Myocyte (in vitro differentiated cells): ENCODE results near the gene RPL29. TPM values are rescaled to one million over a fixed set of nuclear protein-coding genes. Genes with fewer than 3 reads are reported as not detected.

Source experiments
- DNase-seq: peaks from one replicate; pipeline ENCODE4 v3.0.0-alpha.2; 2012; ENCODE audit warnings: low read depth
- total RNA-seq: library from RNA; depleted of rRNA; stranded (reverse); fragments of >200 nt; gene quantifications from 2 replicates; pipeline ENCODE4 v1.2.3, GENCODE V29; 2014

Gene RPL29
- total RNA-seq, 1 donor from 2014 or later = 1,610 TPM

DNA sequence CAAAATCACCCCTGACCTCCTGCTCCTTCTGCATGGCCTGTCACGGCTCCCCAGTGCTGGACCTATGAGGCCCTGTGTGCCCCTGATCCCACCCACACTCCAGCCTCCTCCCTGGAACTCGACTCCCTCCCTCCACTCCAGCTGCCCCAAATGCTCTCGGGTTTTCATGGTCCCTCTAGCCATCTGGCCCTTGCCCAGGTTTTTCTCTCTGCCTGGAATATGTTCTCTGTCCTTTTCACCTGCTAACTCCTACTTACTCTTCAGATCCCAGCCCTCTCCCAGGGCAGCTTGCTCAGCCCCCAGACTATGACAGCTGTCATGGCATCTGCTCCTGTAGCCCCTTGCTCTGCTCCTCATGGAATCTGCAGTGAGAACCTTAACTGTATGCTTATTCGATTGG, 30.3 kb upstream of the RPL29 start:
- DNase-seq = peak; percentile 76

- no peak for DNase-seq
These were observed 29.8 kb upstream of the RPL29 start for GRCh38 chr3:52025453-52025852.

- no peak for DNase-seq
These were observed 29.2 kb upstream of the RPL29 start for GRCh38 chr3:52024765-52025452.

GRCh38 chr3:52023860-52024764, 28.4 kb upstream of the RPL29 start:
- no peak for DNase-seq

DNA sequence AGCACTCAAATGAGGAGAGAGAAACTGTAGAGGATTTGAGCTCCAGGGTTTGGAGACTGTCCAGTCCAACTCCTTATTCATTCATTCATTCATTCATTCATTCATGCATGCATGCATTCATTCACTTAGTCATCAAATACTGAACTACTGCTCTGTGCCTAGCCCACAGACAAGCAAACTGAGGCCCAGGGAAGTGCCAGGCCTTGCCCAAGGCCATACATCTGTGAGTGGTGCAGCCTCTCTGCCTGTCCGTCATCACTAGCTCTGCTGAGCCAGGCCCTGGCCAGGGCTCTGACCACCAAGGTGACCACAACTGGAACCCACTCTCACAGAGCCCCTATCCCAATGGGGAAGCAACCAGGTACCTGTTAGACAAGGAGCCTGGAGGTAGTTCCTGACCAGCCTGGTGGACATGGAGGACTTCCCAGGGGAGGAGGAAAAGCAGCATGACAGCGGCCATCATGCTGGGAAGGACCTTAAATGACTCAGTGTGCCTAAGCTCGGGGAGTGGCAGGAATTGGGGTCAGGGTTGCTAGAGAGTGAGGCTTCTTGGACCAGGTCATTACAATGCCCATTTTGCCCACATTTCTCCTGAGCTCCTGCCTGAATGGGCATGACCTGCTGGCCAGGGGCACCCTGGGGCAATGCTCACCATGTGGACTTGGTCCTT, 27.5 kb upstream of the RPL29 start:
- no peak for DNase-seq

GRCh38 chr3:52022323-52023100, 26.8 kb upstream of the RPL29 start:
- DNase-seq = peak; percentile 56

GRCh38 chr3:52021489-52022268, 26.0 kb upstream of the RPL29 start:
- DNase-seq = no peak

GRCh38 chr3:52020796-52021195, 25.1 kb upstream of the RPL29 start:
- no peak for DNase-seq

DNA sequence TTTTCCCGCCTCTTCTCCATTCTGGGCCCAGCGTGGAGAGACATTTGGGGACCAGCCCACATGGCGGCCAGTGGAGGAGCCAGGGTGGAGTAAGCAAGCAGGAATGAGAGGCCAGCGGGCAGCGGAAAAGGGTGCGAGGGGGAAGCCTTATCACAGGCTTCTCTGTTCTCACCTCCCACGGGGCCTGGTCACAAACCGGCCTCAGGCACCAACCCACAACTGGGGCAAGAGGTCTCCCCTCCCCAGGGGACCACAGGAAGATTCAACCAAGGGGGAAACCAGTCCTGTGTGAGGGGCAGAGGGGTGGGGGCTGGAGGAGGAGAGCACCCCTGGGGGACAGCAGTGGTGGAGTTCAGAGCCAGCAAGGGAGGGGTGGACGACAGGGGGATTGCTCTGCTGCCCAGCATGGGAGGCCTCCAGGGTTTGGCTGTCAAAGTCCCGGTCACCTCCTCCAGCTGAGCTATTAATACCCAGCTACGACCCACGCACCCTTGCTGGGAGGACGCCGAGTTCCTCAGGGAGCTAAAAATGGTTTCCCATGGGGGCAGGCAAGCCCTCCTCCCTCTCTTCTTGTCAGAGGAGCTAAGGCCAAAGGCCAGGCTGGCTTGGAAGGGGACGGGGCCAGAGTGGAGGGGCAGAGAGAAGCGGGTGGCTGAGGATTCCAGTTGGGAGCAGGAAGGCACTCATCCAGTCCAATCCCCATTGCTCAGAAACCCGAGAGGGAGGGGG, 23.8 kb upstream of the RPL29 start:
- DNase-seq = peak; percentile 39

GRCh38 chr3:52018319-52019000, 22.8 kb upstream of the RPL29 start:
- no peak for DNase-seq

GRCh38 chr3:52017586-52017985, 21.9 kb upstream of the RPL29 start:
- no peak for DNase-seq

GRCh38 chr3:52015438-52016228, 19.9 kb upstream of the RPL29 start:
- no peak for DNase-seq

- DNase-seq = no peak
These were observed 18.9 kb upstream of the RPL29 start for GRCh38 chr3:52014613-52015012.

DNA sequence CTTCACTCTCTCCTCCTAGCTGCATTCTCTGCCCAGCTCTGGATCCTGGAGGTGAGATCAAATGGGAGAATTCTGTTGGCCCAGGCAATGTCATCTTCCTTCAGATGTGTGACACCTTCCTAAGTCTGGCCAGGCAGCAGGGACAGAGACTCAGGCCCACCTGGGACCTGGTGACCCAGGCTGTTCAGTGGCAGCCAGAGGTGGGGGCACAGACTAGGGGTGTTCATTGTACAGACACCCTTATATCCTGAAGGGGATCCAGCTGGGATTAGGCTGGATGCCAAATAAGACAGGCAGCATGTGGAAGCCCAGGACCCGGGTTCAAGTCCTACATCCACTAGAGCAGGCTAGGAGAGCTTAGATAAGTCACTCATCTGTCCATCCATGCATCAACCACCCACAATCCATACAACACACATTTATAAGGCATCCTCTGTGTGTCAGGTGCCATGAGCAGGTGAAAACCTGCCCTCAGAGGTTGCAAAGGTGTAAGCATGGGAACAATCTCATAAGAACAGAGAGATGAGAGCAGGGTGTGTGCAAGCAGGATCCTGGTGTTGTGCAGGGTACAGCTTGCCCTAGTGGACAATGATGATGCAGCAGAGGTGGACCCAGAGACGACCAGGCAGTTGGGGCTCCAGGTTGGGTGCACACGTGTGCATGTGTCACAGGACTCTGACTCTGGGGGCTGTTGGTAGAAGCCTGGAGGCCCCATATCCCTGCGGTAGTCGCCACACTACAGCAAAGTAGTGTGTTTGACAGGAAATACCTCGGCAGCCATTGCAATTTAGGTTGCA, 18.3 kb upstream of the RPL29 start:
- no peak for DNase-seq

DNA sequence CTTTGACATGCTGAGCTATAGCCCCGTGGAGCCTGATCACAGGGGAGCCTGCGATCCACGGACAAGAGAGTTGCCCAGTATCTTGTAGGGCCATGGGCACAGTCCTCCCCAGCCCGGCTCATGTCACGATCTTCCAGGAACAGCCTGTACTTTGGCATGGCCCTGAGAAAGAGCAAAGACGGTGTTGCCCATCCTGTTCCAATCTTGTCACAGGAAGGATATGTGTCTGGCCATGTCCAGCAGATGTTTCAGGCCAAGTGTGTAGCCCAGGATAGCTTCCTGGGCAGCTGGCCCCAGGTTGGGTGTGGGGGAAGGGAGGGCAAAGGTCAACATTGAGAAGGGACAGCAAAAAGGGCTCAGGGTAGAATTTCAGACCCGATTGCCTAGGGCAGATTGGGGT, 17.0 kb upstream of the RPL29 start:
- DNase-seq = no peak

- no peak for DNase-seq
These were observed 14.7 kb upstream of the RPL29 start for GRCh38 chr3:52010431-52010830.

DNA sequence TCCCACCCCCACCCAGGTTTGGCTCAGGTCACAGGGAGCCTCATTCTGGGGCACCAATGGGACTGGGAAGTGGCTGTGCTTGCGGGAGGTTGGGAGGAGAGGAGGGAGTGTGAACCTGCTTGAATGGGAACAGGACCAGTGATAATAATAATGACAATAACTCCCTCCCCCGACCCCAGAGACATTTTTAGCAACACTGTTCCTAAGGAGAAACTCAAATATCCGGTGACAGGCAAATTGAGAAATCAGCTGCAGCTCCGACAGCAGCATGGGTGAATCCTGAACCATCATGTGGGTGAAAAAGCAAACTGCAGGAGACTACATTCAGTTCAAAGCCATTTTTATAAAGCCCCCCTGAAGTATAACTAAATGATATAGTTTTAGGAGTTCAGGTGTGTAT, 11.6 kb upstream of the RPL29 start:
- no peak for DNase-seq

- no peak for DNase-seq
These were observed 11.1 kb upstream of the RPL29 start for GRCh38 chr3:52006820-52007133.
